ENCODE data around the gene TMEM40. TPM values are rescaled to one million over a fixed set of nuclear protein-coding genes. Genes with fewer than 3 reads are reported as not detected.

The TMEM40 gene
- total RNA-seq, 1 donor = not detected

DNA sequence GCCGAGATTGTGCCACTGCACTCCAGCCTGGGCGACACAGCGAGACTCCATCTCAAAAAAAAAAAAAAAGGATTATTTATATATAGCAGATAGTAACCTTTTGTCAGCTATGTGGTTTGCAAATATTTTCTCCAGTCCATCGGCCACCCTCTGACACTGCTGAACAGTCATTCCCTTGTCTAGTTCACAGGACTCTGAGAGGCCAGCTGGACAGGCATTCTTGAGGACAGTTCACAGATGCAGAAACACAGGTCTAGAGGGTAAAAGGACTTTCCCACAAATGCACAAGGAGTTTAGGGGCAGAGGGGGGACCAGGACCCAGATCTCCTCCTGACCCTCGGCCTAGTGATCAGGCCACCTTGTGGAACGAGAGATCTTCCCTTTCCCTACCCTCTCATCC, 7.5 kb upstream of the TMEM40 start:
- Histone ChIP-seq H3K79me2 (ENCODE audit: insufficient read depth, low read length) (no peaks in the 10 kb centered on the region), H4K20me1 (ENCODE audit: insufficient read depth, low read length) (no peaks in the 10 kb centered on the region), H3K4me1 (ENCODE audit: insufficient read depth, low read length) (peaks cover 4% of the 10 kb centered on the region), H3K27me3 (ENCODE audit: insufficient read depth, low read length) (no peaks in the 10 kb centered on the region), H3K4me3 (ENCODE audit: insufficient read depth, low read length) (no peak overlapping the region), H2AFZ (ENCODE audit: low read length) (no peak overlapping the region), H3K9me3 (ENCODE audit: low read depth, low read length) (no peaks in the 10 kb centered on the region), H3K36me3 (ENCODE audit: insufficient read depth, low read length) (no peaks in the 10 kb centered on the region), H3K4me2 (ENCODE audit: insufficient read depth, low read length) (no peak overlapping the region), H3K27ac (ENCODE audit: low read depth, low read length) (no peak overlapping the region)
- TF ChIP-seq, protein P1, sequence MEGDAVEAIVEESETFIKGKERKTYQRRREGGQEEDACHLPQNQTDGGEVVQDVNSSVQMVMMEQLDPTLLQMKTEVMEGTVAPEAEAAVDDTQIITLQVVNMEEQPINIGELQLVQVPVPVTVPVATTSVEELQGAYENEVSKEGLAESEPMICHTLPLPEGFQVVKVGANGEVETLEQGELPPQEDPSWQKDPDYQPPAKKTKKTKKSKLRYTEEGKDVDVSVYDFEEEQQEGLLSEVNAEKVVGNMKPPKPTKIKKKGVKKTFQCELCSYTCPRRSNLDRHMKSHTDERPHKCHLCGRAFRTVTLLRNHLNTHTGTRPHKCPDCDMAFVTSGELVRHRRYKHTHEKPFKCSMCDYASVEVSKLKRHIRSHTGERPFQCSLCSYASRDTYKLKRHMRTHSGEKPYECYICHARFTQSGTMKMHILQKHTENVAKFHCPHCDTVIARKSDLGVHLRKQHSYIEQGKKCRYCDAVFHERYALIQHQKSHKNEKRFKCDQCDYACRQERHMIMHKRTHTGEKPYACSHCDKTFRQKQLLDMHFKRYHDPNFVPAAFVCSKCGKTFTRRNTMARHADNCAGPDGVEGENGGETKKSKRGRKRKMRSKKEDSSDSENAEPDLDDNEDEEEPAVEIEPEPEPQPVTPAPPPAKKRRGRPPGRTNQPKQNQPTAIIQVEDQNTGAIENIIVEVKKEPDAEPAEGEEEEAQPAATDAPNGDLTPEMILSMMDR (IDR thresholded peaks at IDR 0.05; ENCODE audit: extremely low read depth, low read depth, low read length) = no peak
- DNase-seq (ENCODE audit: insufficient read length, low spot score, missing footprints) = no peak

DNA sequence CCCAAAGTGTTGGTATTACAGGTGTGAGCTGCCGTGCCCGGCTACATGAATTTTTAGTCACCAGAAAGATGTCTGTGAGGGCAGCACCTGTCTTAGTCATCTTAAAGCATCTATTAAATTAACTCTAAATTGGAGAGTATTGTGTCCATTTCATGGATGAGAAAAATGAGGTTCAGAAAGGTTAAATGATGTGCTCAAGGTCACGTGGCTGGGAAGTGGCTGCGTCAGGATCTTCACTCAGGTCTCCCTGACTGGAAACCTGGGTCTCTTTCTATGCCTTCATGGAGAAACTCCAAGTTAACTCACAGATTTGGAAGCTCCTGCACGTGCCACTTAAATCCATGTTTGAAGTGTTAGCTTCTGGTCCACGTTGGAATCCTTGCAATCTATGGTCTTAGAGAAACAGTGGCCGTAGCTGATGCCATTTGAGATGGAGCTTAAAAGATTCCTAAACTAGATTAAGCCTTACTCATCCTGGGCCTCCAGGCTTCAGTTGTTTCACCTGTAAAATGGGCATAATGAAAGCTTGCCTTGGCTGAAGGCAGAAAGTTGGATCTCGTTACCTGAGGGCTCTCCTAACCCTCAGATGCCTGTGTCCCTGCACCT, 5.2 kb upstream of the TMEM40 start:
- Histone ChIP-seq H3K4me3 (ENCODE audit: insufficient read depth, low read length) (no peak overlapping the region), H3K27me3 (ENCODE audit: insufficient read depth, low read length) (no peaks in the 10 kb centered on the region), H3K36me3 (ENCODE audit: insufficient read depth, low read length) (no peaks in the 10 kb centered on the region), H2AFZ (ENCODE audit: low read length) (no peak overlapping the region), H3K79me2 (ENCODE audit: insufficient read depth, low read length) (no peaks in the 10 kb centered on the region), H3K4me1 (ENCODE audit: insufficient read depth, low read length) (peaks cover 4% of the 10 kb centered on the region), H3K9me3 (ENCODE audit: low read depth, low read length) (no peaks in the 10 kb centered on the region), H3K27ac (ENCODE audit: low read depth, low read length) (no peak overlapping the region), H4K20me1 (ENCODE audit: insufficient read depth, low read length) (no peaks in the 10 kb centered on the region), H3K4me2 (ENCODE audit: insufficient read depth, low read length) (no peak overlapping the region)
- TF ChIP-seq, protein P1 (IDR thresholded peaks at IDR 0.05; ENCODE audit: extremely low read depth, low read depth, low read length) = no peak
- no peak for DNase-seq (ENCODE audit: insufficient read length, low spot score, missing footprints)

DNA sequence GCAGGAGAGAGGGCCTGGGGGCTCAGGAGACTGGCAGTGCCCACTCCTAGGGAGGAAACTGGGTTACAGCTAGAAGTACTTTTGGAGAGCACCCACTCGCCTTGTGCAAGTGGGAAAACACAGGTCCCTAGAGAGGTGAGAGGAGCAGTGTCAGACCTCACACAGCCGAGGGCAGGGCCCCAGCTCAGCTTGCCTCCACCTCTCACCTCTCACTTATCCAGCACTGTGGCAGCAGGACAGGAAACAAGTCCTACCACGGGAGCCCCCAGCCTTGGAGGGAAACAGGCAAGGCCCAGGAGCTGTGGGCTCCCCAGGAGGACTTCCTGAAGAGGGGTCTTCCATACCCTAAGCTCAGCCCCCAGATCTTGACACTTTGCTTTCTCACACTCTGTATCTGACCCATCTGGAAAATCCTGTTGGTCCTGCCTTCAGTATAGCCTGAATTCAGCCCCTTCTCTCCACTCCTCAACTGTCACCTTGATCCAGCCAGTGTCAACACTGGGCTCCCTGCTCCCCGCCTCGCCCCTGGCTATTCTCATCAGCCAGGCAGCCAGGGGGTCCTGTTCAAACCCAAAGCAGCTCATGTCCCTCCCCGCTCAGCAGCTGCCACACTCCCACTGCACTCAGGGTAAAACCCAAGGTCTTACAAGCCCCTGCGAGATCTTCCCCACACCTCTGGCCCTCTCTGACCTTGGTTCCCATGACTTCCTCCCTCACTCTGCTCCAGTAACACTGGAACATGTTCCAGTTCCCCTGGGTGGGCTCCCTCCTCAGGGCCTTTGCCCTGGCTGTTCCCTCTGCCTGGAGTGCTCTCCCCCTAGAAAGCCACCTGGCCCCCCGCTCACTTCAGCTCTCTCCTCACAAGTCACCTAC, 870 bp upstream of the TMEM40 start:
- Histone ChIP-seq H3K27me3 (ENCODE audit: insufficient read depth, low read length) (no peaks in the 10 kb centered on the region), H3K4me2 (ENCODE audit: insufficient read depth, low read length) (no peak overlapping the region), H3K4me1 (ENCODE audit: insufficient read depth, low read length) (peaks cover 18% of the 10 kb centered on the region), H4K20me1 (ENCODE audit: insufficient read depth, low read length) (no peaks in the 10 kb centered on the region), H3K9me3 (ENCODE audit: low read depth, low read length) (no peaks in the 10 kb centered on the region), H3K4me3 (ENCODE audit: insufficient read depth, low read length) (no peak overlapping the region), H2AFZ (ENCODE audit: low read length) (no peak overlapping the region), H3K27ac (ENCODE audit: low read depth, low read length) (no peak overlapping the region), H3K79me2 (ENCODE audit: insufficient read depth, low read length) (no peaks in the 10 kb centered on the region), H3K36me3 (ENCODE audit: insufficient read depth, low read length) (no peaks in the 10 kb centered on the region)
- DNase-seq (ENCODE audit: insufficient read length, low spot score, missing footprints) = no peak
- TF ChIP-seq, protein P1 (IDR thresholded peaks at IDR 0.05; ENCODE audit: extremely low read depth, low read depth, low read length) = no peak

Data from osteoblast (primary cell).